Neural cell (in vitro differentiated cells): ENCODE results near the gene CCDC88A. TPM values are rescaled to one million over a fixed set of nuclear protein-coding genes. Genes with fewer than 3 reads are reported as not detected.

ENCODE experiments used
- polyA plus RNA-seq: library from polyadenylated mRNA; depleted of rRNA; stranded (reverse); fragments of >200 nt; gene quantifications from 2 replicates; pipeline ENCODE4 v1.2.3, GENCODE V29; 2014
- small RNA-seq, 3 experiments: library from RNA; depleted of rRNA; stranded (forward); fragments of <200 nt; gene quantifications; one replicate each; pipeline ENCODE3, GENCODE V24; 2012

The CCDC88A gene
- polyA plus RNA-seq, 1 donor from 2014 or later: 224 TPM

Small RNA genes lying within 50 kb of the gene (small RNA-seq; reads per million reads assigned to genes)
- gene RF00019 (0 to 1.2 (median 0) reads per million in 3 experiments), gene RNU6-221P (0 reads per million in 3 experiments), gene RNU6-775P (0 to 0.41 (median 0) reads per million in 3 experiments)

Other genes starting within 250 kb of the CCDC88A start
- 43.6 and 52.9 TPM in 2 replicates for gene CLHC1, start 187.6 kb downstream of the CCDC88A start, polyA plus RNA-seq
- 1,701 and 1,842 TPM in 2 replicates for gene RPS27A, start 187.2 kb downstream of the CCDC88A start, polyA plus RNA-seq
- gene MTIF2, start 150.6 kb downstream of the CCDC88A start, polyA plus RNA-seq: 15.1 and 18.5 TPM in 2 replicates
- 72.4 and 85.3 TPM in 2 replicates for gene CFAP36, start 99.9 kb upstream of the CCDC88A start, polyA plus RNA-seq
- 55.8 and 58.4 TPM in 2 replicates for gene PPP4R3B, start 197.8 kb upstream of the CCDC88A start, polyA plus RNA-seq